ENCODE data around the gene POLD1.

POLD1 gene

DNA sequence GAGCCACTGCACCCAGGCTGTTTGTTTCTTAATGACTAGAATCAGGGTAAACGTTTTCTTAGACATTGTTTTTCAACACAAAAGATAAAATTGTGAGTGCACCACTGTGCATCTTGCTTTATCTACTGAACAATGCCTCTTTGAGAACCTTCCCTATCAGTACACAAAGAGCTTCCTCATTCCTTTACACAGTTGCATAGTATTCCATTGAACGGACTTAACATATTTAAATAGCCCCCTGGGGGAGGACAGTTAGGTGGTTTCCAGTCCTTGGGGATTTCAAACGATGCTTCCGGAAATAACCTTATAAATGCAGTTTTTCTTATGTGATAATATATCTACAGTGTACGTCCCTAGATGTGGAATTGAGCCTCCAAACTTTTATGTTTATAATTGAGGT, 8.6 kb downstream of the POLD1 start:
- DNase-seq, result no peak

DNA sequence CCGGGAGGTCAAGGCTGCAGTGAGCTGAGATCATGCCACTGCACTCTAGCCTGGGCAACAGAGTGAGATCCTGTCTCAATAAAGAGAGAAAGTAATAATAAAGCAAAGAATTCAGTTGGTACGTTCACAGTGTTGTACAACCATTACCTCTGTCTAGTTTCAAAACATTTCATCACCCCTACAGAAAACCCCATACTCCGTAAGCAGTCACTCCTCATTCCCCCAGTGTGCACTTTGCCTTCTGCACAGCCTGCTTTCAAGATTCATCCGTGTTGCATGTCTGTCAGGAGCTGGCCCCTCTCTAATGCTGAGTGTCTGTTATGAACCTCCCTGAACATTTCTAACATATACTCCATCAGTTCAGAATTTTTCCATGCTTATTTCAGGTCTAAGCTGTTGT, 9.4 kb downstream of the POLD1 start:
- no peak for DNase-seq

DNA sequence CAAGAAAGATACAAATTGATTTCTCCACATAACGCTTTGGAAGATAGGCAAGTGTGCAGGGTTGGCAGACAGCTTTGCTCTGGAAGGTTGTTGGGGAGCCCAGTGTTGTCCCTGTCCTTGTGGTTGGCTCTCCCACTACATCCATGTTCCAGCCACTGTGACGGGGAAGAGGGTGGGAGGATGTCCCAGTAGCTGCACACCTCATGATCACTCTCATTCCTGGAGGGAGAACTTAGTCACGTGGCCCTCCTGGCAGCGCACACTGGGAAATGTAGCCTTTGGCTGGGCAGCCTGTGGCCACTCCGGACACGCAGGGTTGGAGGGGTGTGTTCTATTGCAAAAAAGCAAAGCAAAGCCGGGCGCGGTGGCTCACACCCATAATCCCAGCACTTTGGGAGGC, 9.9 kb downstream of the POLD1 start:
- DNase-seq, result no peak

DNA sequence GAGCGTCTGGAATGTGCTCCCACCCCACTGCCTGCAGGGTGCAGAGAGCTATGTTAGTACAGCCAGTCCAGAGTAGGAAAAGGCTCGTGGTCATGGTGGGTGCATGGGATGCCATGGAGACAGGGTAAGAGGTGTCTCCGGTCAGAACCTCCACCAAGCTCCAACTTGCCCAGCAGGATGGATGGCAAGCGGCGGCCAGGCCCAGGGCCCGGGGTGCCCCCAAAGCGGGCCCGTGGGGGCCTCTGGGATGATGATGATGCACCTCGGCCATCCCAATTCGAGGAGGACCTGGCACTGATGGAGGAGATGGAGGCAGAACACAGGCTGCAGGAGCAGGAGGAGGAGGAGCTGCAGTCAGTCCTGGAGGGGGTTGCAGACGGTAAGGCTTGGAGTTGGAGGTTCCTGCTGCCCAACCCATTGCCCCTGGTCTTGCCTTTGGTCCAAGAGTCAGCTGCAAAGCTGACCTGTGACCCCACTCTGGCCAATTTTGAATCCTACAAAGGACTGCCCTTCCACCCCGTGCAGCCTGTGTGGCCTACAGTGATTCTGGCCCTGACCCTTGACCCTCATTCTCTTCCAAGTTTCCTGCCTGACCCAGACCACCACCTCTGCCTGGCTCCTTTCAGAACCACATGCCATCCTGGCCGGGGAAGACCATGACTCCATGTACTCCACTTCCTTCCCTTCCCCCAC, 14.7 kb downstream of the POLD1 start:
- no peak for DNase-seq

DNA sequence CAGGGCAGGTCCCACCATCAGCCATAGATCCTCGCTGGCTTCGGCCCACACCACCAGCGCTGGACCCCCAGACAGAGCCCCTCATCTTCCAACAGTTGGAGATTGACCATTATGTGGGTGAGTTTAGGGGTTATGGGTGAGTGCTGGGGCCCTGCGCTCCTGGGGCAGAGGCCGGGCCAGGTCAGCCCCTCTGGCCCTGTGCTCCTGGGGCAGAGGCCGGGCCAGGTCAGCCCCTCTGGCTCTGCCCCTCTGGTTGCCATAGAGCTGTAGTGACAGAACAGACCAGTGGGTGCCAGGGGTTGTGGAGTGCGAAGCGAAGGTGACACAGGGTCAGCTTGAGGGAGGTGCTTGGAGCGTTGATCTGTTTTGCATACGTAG, 15.2 kb downstream of the POLD1 start:
- DNase-seq, result no peak

DNA sequence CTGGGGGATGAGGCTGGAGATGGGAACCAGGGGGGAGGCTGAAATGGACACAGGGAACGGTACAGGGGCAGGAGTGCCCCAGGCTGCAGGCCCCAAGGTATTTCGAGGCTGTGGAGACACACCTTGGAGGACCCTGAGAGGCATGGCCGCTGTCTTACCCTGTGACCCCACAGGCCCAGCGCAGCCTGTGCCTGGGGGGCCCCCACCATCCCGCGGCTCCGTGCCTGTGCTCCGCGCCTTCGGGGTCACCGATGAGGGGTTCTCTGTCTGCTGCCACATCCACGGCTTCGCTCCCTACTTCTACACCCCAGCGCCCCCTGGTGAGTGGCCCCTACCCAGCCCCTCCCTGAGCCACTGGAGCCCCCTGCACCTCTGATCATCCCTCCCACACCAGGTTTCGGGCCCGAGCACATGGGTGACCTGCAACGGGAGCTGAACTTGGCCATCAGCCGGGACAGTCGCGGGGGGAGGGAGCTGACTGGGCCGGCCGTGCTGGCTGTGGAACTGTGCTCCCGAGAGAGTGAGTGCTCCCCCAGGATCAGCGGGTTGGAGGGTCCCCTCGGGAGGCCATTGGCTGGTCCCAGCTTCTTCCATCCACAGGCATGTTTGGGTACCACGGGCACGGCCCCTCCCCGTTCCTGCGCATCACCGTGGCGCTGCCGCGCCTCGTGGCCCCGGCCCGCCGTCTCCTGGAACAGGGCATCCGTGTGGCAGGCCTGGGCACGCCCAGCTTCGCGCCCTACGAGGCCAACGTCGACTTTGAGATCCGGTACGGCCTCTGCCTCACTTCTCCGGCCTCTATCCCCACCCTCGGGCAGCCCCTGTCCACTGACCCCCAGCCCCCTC, 17.7 kb downstream of the POLD1 start:
- no peak for DNase-seq

DNA sequence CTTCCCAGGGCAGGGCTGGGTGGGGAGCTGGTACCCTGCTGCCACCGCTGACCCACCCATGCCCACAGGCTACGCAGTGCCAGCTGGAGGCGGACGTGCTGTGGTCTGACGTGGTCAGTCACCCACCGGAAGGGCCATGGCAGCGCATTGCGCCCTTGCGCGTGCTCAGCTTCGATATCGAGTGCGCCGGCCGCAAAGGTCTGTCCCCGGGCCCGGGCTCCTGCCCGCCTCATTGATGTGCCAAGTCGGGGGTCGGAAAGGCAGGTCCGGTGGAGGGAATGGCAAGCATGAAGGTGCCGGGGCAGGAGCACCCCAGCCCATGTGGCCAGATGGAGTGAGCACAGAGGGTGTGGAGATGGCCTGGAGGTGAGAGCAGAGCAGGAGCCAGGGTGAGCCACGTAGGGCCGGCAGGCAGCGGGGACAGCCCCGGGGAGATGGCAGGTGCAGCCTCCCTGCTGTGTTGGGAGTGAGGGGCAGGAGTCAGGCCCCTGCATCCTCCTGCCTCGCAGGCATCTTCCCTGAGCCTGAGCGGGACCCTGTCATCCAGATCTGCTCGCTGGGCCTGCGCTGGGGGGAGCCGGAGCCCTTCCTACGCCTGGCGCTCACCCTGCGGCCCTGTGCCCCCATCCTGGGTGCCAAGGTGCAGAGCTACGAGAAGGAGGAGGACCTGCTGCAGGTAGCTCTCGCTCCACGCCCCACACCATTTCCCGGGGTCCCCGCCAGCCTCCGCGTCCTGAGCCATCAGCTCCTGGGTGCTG, 18.6 kb downstream of the POLD1 start:
- DNase-seq, result no peak

DNA sequence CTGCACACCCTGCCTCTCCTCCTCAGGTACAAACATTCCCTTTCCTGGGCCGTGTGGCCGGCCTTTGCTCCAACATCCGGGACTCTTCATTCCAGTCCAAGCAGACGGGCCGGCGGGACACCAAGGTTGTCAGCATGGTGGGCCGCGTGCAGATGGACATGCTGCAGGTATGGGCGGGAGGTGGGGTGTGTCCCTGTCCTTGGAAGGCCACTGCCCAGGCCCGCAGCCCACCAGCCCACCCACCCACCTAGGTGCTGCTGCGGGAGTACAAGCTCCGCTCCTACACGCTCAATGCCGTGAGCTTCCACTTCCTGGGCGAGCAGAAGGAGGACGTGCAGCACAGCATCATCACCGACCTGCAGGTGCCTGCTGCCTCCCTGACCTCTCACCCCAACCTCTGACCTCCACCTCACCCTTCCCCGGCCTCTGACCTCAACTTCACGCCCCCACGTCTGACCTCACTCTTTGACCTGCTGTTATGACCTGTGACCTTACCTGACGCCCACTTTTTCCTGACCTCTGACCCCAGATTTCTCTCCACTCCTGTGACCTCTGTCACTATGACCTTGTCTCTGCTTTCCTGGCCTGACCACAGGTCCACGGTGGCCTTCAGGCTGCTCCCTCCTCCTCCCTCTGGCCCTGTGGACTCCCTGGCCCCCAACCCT, 22.1 kb downstream of the POLD1 start:
- DNase-seq, result no peak

DNA sequence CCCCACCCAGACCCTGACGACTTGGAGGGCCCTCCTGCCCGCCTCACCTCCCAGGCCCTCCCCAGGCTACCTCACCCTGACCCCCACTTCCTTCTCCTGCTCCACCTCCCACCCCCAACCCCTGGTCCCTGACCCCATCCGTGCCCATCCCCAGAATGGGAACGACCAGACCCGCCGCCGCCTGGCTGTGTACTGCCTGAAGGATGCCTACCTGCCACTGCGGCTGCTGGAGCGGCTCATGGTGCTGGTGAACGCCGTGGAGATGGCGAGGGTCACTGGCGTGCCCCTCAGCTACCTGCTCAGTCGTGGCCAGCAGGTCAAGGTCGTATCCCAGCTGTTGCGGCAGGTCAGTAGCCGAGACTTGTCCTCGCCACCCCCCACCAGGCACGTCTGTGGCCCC, 22.7 kb downstream of the POLD1 start:
- no peak for DNase-seq

DNA sequence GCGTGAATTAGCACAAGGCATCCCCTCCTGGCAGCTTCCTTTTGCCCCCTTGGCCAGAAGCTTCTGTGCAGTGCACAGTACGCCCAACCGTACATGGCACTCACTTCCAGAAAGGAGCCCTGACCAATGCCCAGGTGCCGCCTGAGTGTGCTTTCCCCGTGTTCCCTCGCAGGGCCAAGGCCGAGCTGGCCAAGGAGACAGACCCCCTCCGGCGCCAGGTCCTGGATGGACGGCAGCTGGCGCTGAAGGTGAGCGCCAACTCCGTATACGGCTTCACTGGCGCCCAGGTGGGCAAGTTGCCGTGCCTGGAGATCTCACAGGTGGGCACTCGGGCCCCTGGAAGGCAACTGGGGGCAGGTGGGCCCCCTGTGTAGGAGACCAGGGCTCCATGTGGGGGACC, 25.2 kb downstream of the POLD1 start:
- DNase-seq, result no peak

DNA sequence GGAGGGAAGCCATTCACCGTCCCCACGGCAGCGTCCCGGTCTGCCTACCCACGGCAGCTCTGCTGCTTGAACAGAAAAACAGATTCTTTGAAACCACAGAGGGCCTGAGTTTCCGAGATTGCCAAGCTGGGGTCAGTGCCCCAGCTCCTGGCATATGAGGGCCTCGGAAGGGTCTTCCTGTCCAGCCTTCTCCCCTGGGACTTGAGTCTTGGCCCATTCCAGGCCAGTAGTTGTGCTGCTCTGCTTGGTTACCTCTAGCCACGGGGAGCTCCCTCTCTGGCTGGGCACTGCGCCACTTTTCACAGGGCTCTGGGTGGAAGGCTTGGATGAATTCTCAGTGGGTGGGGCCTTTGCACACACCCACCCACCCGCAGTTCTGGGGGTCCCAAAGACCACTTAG, 26.0 kb downstream of the POLD1 start:
- DNase-seq, result no peak

DNA sequence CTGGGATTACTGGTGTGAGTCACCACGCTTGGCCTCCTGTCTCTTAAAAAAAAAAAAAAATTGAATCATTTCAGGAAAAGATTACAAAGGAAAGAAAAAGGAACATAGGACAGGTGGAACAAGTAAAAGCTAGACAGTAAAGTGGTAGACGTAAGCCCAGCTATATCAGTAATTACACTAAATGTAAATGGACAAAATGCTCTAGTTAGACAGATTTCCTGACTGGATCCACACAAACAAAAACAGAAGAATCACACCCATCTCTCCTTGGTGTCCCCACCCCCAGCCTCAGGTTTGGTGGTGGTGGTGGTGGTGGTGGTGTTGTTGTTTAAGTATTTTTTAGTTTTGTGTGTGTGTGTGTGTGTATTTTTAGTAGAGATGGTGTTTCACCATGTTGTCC, 28.3 kb downstream of the POLD1 start:
- DNase-seq, result no peak

DNA sequence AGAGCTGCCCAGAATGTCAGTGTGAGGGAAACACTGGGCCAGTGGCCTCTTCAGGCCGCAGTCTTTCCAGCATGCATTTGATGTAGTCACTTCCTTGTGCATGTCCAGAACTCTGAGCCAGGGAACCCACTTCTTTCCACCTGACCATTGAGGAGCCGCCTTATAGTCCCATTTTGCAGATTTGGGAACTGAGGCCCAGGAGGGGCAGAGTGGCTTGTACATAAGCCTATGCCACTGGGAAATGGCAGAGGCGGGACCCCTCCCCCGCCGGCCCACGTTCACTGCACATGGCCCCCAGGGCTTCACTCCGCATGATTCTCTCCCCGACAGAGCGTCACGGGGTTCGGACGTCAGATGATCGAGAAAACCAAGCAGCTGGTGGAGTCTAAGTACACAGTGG, 28.9 kb downstream of the POLD1 start:
- no peak for DNase-seq

DNA sequence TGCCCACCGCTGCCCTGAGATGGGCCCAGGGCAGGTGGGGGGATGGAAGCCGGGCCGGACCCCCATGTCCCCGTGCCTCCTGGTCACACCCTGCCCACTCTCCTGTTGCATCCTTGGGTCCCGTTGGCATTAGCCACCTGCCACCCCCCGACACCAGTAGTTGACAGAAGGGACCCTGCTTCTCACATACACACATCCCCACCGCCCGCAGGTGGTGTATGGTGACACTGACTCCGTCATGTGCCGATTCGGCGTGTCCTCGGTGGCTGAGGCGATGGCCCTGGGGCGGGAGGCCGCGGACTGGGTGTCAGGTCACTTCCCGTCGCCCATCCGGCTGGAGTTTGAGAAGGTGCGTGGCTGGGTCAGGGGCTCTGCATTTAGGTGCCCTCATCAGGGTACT, 29.4 kb downstream of the POLD1 start:
- no peak for DNase-seq

DNA sequence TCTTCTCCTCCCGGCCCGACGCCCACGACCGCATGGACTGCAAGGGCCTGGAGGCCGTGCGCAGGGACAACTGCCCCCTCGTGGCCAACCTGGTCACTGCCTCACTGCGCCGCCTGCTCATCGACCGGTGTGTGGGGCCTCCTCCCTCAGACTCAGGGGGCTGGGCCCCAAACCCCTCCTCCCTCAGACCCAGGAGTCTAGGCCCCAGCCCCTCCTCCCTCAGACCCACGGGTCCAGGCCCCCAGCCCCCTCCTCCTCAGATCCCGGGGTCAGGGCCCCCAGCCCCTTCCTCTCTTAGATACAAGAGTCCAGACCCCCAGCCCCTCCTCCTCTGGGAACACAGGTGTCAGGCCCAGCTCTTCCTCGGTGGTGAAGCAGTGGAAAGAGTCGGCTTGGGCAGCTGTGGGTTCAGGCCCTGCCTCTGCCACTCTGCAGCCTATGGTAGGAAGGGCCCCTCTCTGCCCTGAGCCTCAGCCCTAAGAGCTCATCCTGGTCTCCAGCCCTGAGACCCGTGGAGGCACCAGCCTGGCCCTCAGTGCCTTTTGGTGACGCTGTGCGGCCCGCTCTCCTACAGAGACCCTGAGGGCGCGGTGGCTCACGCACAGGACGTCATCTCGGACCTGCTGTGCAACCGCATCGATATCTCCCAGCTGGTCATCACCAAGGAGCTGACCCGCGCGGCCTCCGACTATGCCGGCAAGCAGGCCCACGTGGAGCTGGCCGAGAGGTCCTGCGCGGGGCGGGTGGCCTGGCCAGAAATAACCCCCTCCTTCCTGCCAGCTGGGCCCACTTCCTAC, 30.9 kb downstream of the POLD1 start:
- peak; percentile 82 for DNase-seq

DNA sequence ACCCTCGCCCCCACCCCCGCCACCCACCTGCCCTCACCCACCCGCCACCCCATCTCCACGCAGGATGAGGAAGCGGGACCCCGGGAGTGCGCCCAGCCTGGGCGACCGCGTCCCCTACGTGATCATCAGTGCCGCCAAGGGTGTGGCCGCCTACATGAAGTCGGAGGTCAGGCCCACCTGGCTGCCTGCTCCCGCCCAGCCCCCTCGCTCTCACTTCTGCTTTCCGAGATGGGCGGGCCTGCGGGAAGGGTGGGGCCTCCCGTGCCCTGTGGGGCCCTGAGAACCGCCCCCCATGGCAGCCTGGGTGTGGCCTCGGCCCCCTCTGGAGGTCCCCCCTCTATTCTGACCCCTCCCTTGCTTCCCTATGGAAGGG, 31.5 kb downstream of the POLD1 start:
- DNase-seq, result peak; percentile 89

DNA sequence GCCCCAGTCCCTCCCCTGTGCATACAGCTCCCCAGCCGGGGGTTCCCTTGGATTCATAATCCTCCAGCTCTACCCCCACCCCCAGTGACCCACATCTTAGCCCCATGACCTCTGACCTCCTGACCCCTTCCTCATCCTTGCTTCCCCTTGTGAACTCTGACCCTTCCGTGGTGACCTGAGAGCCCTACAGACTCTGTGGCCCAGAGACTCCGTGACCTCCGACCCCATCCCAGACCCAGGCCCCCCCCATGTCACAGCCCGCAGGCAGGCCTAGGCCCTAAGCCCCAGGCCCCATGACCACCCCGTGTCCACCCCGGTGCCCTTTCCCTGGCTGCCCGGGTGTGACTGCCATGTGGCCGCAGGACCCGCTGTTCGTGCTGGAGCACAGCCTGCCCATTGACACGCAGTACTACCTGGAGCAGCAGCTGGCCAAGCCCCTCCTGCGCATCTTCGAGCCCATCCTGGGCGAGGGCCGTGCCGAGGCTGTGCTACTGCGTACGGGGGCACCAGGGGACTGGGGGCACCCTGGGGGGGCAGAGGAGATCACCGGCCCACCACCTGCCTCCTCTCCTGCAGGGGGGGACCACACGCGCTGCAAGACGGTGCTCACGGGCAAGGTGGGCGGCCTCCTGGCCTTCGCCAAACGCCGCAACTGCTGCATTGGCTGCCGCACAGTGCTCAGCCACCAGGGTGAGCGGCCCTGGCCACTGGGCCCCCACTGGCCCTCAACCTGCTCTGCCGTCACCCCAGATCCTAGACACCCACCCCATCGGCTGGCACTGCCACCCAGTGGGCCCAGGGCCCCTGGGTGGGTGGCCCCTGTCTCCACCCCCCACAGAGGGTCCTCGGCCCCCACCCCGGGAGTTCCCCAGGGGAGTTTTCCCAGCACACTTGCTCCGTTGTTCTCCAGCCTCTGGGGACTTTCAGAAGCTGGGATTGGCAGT, 32.2 kb downstream of the POLD1 start:
- DNase-seq, result no peak

DNA sequence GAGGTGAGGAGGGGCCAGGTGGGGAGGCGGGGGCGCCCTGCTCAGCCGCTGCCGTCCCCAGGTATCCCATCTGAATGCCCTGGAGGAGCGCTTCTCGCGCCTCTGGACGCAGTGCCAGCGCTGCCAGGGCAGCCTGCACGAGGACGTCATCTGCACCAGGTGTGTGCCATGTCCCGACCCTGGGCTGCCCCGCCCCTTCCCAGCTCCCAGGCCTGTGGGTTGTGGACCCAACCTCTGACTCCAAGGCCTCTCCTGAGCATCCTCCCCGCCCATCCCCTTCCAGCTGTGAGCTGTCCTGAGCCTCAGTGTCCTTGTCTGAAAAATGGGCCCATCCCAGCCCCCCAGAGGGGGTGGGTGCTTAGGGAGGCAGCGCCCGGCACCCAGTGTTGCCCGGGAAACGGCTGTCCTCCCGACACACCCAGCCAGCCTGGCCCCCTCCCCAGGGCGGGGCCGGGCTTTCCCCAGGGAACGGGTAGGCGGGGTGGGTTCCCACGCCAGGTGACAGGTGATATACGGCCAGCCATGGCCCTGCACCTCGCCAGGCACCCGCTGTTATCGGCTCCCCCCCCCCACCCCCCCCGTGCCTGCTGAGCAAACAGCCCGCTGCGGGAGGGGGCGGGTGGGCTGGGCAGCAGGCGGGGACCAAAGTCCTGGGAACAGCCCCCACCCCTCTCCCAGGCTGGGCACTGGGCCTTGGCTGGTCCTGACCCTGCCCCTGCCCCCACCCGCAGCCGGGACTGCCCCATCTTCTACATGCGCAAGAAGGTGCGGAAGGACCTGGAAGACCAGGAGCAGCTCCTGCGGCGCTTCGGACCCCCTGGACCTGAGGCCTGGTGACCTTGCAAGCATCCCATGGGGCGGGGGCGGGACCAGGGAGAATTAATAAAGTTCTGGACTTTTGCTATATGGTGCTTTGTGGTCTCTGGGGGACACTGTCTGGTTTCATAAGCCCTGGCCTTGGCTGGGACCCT, 33.2 kb downstream of the POLD1 start:
- DNase-seq, result peak; percentile 63

DNA sequence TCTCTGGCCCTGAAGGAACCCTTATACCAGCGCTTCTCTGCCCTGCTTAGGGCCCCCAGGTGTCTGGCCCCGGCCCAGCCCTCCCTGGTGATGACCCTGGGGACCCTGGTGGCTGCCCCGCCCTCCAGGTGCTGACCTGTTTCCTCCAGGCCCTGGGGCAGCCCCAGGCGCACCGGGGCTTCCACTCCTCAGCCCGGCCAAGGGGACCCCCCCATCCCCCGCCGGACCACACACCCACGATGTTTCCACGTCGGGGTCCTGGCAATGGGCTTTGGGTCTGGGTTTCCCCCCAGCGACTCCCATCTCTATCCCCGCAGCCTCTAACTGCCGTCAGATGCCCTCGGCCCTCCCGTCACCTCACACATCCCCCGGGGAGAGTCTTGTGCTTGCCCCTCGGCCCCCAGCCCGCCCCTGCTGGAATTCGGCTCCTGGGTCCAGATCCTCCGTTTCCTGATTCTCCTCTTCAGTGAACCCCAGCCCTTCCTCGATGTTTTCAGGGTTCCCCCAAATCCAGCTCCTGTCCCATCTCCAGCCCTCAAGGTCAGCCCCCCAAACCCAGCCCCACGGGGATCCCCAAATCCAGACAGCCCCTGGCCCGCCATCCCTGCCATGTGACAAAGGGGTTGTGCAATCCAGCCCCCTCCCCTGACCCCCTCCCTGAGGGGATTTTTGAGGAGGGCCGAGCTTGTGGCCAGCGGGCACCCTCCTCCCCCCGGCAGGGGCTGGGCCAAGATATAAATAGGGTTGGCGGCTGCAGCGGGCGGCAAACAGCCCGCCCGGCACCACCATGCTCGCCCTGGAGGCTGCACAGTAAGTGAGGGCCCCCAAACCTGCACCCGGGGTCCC, 34.3 kb downstream of the POLD1 start, which contains the start of gene SPIB:
Gene SPIB (plus strand): TSS at position 763 of the 846 bp plus-strand sequence. CDS start 25 bp downstream, at position 788.
- DNase-seq, result peak; percentile 72

All from CD4-positive, alpha-beta T cell treated with Interleukin-15 for 1 hour (primary cell).